Activated gamma-delta T cell treated with Interleukin-2 at 50 U/mL for 16 hours (primary cell): Measurements from ENCODE around the gene IFI30.
"Not testable (repeated sequence)": the region's sequence is repeated elsewhere in the genome, so short reads cannot be mapped to it uniquely, and the experiment has no call there.

Source experiments
- DNase-seq: peaks from one replicate; pipeline ENCODE4 v3.0.0-alpha.2; 2020

The IFI30 gene

GRCh38 chr19:18152817-18153555 is 20.6 kb upstream of the IFI30 start, which contains the start of gene PIK3R2:
Gene PIK3R2, plus strand, starts transcription at chr19:18153163. Its CDS starts 2,717 bp downstream, at chr19:18155880.
- DNase-seq: peak; percentile 100

- no peak for DNase-seq
Measured at GRCh38 chr19:18153556-18154134, 20.0 kb upstream of the IFI30 start.

GRCh38 chr19:18155095-18156087 is 18.2 kb upstream of the IFI30 start:
- DNase-seq: no peak

- no peak for DNase-seq
Measured at GRCh38 chr19:18156268-18156667, 17.3 kb upstream of the IFI30 start.

- DNase-seq: no peak
Measured at GRCh38 chr19:18156841-18157464, 16.7 kb upstream of the IFI30 start.

GRCh38 chr19:18157465-18158063 is 16.0 kb upstream of the IFI30 start:
- no peak for DNase-seq

GRCh38 chr19:18158467-18158866 is 15.1 kb upstream of the IFI30 start:
- DNase-seq: no peak

GRCh38 chr19:18159059-18159616 is 14.5 kb upstream of the IFI30 start:
- DNase-seq: not testable (repeated sequence)

- no peak for DNase-seq
Measured at GRCh38 chr19:18159810-18160209, 13.8 kb upstream of the IFI30 start.

GRCh38 chr19:18160493-18160970 is 13.1 kb upstream of the IFI30 start:
- no peak for DNase-seq

- peak; percentile 77 for DNase-seq
Measured at GRCh38 chr19:18160971-18161635, 12.5 kb upstream of the IFI30 start.

GRCh38 chr19:18161636-18162002 is 12.0 kb upstream of the IFI30 start:
- DNase-seq: no peak

- DNase-seq: no peak
Measured at GRCh38 chr19:18164072-18164471, 9.5 kb upstream of the IFI30 start.

GRCh38 chr19:18165794-18166544 is 7.6 kb upstream of the IFI30 start:
- no peak for DNase-seq

GRCh38 chr19:18167011-18167410 is 6.6 kb upstream of the IFI30 start:
- no peak for DNase-seq

- peak; percentile 56 for DNase-seq
Measured at GRCh38 chr19:18167975-18168645, 5.5 kb upstream of the IFI30 start.

- no peak for DNase-seq
Measured at GRCh38 chr19:18168673-18169381, 4.8 kb upstream of the IFI30 start.

- DNase-seq: no peak
Measured at GRCh38 chr19:18170714-18171255, 2.8 kb upstream of the IFI30 start.
